Activated naive CD8-positive, alpha-beta T cell treated with anti-CD3 and anti-CD28 coated beads for 36 hours (primary cell): Measurements from ENCODE around the gene BCO2. TPM values are rescaled to one million over a fixed set of nuclear protein-coding genes. Genes with fewer than 3 reads are reported as not detected.

ENCODE experiments used
- DNase-seq: peaks from one replicate; pipeline ENCODE4 v3.0.0; 2021
- H3K27ac Mint-ChIP-seq: one replicate; pipeline ENCODE4 v1.8.0; 2022; ENCODE audit warnings: mild to moderate bottlenecking, moderate library complexity, mixed read lengths
- H3K27me3 Mint-ChIP-seq: one replicate; pipeline ENCODE4 v1.8.0; 2022; ENCODE audit warnings: mild to moderate bottlenecking, mixed read lengths
- H3K36me3 Mint-ChIP-seq: one replicate; pipeline ENCODE4 v1.8.0; 2021; ENCODE audit warnings: mild to moderate bottlenecking, mixed read lengths
- H3K4me1 Mint-ChIP-seq: one replicate; pipeline ENCODE4 v1.8.0; 2021; ENCODE audit warnings: mixed read lengths
- H3K4me3 Mint-ChIP-seq: one replicate; pipeline ENCODE4 v1.8.0; 2022; ENCODE audit warnings: mild to moderate bottlenecking, moderate library complexity, mixed read lengths
- H3K9me3 Mint-ChIP-seq: one replicate; pipeline ENCODE4 v1.8.0; 2022; ENCODE audit warnings: mixed read lengths
- total RNA-seq, 2 experiments: library from RNA; stranded (reverse); gene quantifications; one replicate each; pipeline ENCODE4 v1.2.3, GENCODE V29; 2021

BCO2 gene, protein sequence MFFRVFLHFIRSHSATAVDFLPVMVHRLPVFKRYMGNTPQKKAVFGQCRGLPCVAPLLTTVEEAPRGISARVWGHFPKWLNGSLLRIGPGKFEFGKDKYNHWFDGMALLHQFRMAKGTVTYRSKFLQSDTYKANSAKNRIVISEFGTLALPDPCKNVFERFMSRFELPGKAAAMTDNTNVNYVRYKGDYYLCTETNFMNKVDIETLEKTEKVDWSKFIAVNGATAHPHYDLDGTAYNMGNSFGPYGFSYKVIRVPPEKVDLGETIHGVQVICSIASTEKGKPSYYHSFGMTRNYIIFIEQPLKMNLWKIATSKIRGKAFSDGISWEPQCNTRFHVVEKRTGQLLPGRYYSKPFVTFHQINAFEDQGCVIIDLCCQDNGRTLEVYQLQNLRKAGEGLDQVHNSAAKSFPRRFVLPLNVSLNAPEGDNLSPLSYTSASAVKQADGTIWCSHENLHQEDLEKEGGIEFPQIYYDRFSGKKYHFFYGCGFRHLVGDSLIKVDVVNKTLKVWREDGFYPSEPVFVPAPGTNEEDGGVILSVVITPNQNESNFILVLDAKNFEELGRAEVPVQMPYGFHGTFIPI
- total RNA-seq: under 1 TPM; 0.40 to 0.41 TPM

DNA sequence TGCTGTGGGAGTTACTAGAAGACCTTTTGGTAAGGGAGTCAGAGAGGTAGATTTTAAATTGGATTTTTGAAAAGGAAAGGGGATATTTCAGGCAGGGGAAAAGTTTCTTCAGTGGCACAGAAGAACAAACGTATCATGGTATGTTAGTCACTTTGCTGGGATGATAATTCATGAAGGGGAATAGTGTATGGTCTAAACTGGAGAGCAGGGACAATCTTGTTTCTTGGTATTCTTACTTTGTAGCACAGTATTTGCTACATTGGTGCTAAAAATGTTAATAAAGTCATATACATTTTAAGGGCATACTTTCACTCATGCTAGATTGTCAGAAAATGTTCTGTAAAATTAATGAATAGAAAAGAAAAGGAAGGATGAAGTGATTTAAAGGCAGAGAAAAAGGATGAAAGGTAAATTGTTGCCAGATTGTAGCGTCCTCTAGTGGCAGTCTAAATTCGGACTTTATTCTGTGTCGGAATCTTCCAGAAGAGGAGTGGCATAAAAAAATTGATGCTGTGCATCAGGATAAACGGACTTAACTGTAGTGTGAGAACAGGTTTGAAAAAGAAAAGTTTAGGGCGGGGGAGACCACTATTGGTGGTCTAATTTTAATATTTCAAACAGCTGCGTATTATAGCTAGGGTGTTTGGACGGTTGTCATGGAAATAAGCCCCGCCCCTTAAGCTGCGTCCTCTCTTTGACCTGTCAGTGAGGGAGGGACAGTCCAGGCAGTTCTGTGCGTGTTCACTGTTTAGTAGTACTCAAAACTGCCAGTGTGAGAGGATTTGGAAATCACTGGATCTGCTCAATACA, at the start of gene BCO2:
Gene BCO2, plus strand, starts transcription at position 724 of the 810 bp plus-strand sequence. CDS start 90 bp downstream, outside the sequence.
- H3K4me1 Mint-ChIP-seq: peaks cover 11% of the 10 kb centered on the region
- H3K27me3 Mint-ChIP-seq: peaks cover 42% of the 10 kb centered on the region
- H3K9me3 Mint-ChIP-seq: no peaks in the 10 kb centered on the region
- no peaks in the 10 kb centered on the region for H3K36me3 Mint-ChIP-seq
- DNase-seq: peak; percentile 39
- no peak within 1 kb of the TSS for H3K27ac Mint-ChIP-seq
- peak within 1 kb of the TSS; percentile 22 for H3K4me3 Mint-ChIP-seq

DNA sequence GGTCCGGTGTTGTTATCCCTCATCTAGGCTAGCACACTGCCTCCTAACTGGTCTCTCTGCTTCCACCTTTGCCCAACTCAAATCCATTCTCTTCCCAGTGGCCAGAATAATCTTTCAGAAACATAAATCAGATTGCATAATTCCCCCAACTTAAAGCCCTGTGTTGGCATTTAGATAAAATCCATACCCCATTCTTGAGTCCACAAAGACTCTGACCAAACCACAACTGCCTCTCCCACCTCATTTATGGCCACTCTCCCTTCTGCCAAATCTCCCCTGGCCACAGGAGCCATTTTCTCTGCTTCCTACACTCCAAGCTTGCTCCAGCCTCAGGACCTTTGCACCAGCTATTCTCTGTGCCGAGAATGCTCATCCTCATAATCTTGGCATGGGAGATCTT, 48.3 kb upstream of the BCO2 start:
- DNase-seq: no peak
- Mint-ChIP-seq H3K4me1 (peaks cover 2% of the 10 kb centered on the region), H3K9me3 (no peaks in the 10 kb centered on the region), H3K36me3 (peaks cover 2% of the 10 kb centered on the region), H3K27ac (no peak overlapping the region), H3K4me3 (no peak overlapping the region), H3K27me3 (no peaks in the 10 kb centered on the region)

DNA sequence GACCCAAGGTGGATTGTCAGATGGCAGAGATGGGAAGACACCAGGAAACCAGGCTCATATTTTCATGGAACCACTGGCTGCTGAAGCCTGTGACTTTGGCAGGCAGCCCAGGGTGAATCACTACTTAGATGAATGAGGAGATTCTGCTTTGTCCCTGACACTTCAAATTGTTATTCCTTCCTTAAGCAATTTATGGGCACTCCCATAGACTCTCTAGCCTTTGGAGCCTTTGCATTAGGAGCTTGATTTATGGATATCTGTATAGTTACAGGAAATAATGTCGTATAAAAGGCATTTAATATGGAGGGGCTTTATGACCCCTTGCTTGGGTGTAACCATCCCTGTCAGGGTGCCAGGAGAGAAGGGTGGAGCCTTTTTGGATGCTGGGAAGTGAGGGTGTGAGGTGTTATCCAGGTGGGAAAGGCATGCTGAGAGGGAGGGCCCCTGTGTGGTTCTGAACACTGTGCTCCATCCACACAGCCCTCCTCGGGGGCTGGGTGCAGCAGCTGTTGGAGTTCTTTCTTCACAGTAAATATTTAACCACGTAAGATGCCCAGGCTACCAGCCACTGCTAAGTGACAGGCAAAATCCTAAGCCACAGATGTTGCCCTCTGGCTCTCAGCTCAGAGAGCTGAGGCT, 46.7 kb upstream of the BCO2 start:
- H3K27me3 Mint-ChIP-seq: no peaks in the 10 kb centered on the region
- H3K4me1 Mint-ChIP-seq: peaks cover 3% of the 10 kb centered on the region
- no peak overlapping the region for H3K4me3 Mint-ChIP-seq
- H3K9me3 Mint-ChIP-seq: no peaks in the 10 kb centered on the region
- H3K27ac Mint-ChIP-seq: no peak overlapping the region
- DNase-seq: no peak
- peaks cover 2% of the 10 kb centered on the region for H3K36me3 Mint-ChIP-seq

DNA sequence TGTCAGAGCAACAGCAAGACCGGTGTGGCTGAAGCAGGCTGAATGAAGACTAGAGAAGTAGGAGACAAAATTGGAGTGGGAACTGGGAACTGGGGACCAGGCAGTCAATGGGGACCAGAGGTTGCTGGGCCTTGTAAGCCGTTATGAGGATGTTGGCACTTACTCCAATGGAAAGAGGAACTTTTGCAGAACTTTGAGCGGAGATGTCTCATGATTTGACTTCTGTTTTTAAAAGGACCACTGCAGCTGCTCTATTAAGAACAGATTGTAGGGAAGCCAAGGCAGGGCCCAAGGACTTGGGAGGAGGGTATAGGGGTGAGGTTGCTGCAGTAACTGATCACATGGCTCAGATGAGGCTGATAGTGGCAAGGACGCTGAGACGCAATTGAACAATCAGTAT, 45.7 kb upstream of the BCO2 start:
- Mint-ChIP-seq H3K4me1 (peaks cover 3% of the 10 kb centered on the region), H3K4me3 (no peak overlapping the region), H3K36me3 (peaks cover 2% of the 10 kb centered on the region), H3K27ac (no peak overlapping the region), H3K27me3 (no peaks in the 10 kb centered on the region), H3K9me3 (no peaks in the 10 kb centered on the region)
- no peak for DNase-seq

DNA sequence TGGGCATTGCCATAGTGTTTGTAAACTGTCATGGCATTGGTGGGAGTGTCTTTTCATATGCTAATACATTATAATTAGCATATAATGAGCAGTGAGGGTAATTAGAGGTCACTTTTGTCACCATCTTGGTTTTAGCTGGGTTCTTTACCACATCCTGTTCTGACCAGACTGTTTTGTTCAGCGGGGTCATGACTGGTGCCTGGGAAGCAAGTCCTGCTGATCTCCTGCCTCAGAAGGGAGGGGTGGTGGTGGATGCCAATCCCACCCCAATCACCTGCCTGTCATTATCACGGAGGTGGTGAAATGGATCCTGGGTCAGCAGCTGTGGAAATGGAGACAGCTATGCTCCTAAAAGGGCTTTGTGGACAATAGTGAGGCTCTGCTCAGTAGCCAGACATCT, 42.6 kb upstream of the BCO2 start:
- Mint-ChIP-seq H3K27ac (no peak overlapping the region), H3K4me3 (no peak overlapping the region), H3K27me3 (no peaks in the 10 kb centered on the region), H3K4me1 (peaks cover 3% of the 10 kb centered on the region), H3K36me3 (no peaks in the 10 kb centered on the region), H3K9me3 (no peaks in the 10 kb centered on the region)
- no peak for DNase-seq

DNA sequence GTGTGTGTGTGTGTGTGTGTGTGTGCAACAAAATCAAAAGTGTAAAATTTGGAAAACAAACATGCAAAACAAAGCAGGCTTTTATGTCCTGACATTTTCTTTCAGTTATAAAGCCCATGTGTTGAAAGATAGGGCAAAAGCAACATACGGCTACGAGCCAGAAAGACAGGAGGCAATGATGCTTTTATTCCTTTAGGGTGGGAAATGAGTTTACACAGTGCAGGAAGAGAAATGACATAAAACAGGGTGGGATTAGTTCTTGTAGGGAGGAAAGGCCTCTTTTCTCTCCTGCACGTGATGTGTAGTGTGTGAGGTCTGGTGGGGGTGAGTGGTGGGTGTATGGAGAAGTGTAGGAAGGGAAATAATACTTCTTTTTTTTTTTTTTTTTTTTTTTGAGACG, 40.8 kb upstream of the BCO2 start:
- Mint-ChIP-seq H3K4me1 (peaks cover 3% of the 10 kb centered on the region), H3K4me3 (no peak overlapping the region), H3K27me3 (no peaks in the 10 kb centered on the region)

DNA sequence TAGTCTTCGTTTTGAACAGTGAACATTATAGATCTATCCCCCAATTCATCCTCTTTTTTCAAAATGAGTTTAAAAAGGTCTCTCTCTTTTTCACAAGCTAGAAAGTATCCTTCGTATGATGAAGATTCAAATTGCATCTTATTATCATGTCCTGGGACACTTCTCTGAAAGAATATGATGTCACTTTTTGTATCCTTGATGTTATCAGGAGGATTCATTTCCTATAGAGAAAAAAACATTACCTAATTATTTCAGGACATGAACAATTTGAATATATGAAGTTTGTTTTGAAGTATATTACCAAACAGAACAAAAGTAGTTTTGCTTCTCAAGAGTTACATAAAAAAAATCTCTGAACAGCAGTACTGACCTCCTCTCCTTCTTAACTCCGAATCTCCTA, 31.7 kb upstream of the BCO2 start:
- H3K27ac Mint-ChIP-seq: no peak overlapping the region
- H3K4me3 Mint-ChIP-seq: no peak overlapping the region
- no peak for DNase-seq

More for the DNA sequence above, 40.8 kb upstream of the BCO2 start:
- no peak for DNase-seq
- H3K36me3 Mint-ChIP-seq: no peaks in the 10 kb centered on the region
- H3K9me3 Mint-ChIP-seq: no peaks in the 10 kb centered on the region
- H3K27ac Mint-ChIP-seq: no peak overlapping the region

DNA sequence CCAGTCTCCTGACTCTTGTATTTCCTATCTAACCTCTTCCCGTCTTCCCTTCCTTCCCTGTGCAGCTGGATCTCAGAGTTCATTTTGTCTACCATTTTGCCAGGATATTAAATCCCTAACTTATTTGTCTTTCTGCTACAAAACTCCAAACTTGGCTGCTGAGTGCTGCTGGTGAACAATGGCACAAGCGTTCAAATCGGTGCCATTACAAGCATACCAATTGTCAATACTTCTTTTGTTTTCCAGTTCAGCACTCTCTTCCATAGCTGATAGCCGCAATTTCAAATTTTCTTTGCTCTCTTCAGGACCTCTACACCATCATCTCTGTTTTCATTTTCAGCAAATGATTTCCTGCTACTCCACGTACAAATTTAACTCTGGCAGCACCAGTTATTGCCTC, 24.8 kb upstream of the BCO2 start:
- H3K36me3 Mint-ChIP-seq: no peaks in the 10 kb centered on the region
- H3K27ac Mint-ChIP-seq: no peak overlapping the region
- H3K4me1 Mint-ChIP-seq: no peaks in the 10 kb centered on the region
- H3K27me3 Mint-ChIP-seq: peaks cover 4% of the 10 kb centered on the region
- no peaks in the 10 kb centered on the region for H3K9me3 Mint-ChIP-seq
- no peak for DNase-seq
- no peak overlapping the region for H3K4me3 Mint-ChIP-seq

More for the DNA sequence above, 31.7 kb upstream of the BCO2 start:
- Mint-ChIP-seq H3K4me1 (no peaks in the 10 kb centered on the region), H3K9me3 (peaks cover 7% of the 10 kb centered on the region), H3K27me3 (no peaks in the 10 kb centered on the region), H3K36me3 (peaks cover 5% of the 10 kb centered on the region)

DNA sequence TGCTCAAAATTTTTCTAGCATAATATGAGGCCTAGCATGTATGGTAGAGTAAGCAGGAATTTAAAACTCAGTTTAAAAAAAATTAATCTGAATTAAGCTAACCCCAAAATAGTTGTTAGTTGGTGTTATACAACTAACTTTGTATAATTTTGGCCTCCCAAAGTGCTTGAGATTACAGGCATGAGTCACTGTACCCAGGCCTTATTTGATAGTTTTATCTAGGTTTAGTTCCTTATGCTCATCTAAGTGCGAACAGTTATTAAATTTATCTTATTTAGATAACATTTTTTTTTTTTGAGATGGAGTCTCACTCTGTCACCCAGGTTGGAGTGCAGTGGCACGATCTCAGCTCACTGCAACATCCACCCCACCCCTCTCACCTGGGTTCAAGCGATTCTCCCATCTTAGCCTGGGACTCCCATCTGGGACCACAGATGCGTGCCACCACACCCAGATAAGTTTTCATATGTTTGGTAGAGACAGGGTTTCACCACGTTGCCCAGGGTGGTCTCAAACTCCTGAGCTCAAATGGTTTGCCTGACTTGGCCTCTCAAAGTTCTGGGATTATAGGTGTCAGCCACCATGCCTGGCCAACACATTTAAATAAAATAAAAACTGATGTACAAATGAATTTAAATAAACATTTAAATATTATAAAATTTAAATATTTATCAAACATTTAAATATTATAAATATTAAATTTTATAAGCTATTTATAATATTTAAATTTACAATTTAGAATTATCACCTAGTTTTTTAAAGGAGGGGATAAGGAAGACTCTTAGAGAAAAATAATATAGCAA, 19.0 kb upstream of the BCO2 start:
- peaks cover 8% of the 10 kb centered on the region for H3K27me3 Mint-ChIP-seq
- H3K4me1 Mint-ChIP-seq: peaks cover 1% of the 10 kb centered on the region
- no peaks in the 10 kb centered on the region for H3K9me3 Mint-ChIP-seq
- no peak overlapping the region for H3K27ac Mint-ChIP-seq
- H3K4me3 Mint-ChIP-seq: no peak overlapping the region
- no peaks in the 10 kb centered on the region for H3K36me3 Mint-ChIP-seq
- no peak for DNase-seq

DNA sequence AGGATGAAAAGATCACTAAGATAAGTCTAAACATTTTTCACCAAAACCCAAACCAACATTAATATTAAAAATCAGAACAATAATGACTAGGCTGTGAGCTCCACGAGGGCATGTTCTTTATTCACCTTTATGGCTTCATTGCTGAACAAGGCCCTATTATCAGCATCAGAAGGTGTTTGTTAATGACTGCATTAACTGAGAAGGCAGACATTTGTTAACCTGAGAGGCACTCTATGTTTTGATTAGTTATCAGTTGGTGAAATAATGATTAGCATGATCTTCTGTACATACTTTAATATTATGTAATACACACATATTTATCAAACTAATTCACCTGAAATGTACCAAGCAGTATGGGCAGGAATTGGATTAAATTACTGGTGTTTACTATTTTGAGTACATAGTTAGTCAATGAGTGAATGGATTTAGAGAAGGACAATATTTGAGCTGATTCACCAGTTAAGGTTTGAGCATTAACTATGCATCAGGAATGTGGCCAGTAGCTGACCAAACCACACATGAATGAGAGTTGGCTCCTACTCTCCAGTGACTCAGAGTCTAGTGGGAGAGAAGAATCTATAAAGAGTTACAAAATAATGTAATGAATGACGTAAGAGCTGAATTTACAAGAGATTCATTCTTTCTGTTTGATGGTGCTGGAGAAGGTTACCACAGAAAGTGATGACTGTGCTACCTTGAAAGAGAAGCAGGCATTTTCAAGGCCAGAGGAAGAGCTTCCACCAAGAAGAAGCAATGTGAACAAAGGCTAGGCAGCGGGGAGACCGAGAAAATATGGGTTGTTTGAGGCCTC, 18.2 kb upstream of the BCO2 start:
- no peaks in the 10 kb centered on the region for H3K9me3 Mint-ChIP-seq
- H3K4me3 Mint-ChIP-seq: no peak overlapping the region
- DNase-seq: no peak
- H3K36me3 Mint-ChIP-seq: peaks cover 2% of the 10 kb centered on the region
- peaks cover 1% of the 10 kb centered on the region for H3K4me1 Mint-ChIP-seq
- no peak overlapping the region for H3K27ac Mint-ChIP-seq
- peaks cover 11% of the 10 kb centered on the region for H3K27me3 Mint-ChIP-seq

DNA sequence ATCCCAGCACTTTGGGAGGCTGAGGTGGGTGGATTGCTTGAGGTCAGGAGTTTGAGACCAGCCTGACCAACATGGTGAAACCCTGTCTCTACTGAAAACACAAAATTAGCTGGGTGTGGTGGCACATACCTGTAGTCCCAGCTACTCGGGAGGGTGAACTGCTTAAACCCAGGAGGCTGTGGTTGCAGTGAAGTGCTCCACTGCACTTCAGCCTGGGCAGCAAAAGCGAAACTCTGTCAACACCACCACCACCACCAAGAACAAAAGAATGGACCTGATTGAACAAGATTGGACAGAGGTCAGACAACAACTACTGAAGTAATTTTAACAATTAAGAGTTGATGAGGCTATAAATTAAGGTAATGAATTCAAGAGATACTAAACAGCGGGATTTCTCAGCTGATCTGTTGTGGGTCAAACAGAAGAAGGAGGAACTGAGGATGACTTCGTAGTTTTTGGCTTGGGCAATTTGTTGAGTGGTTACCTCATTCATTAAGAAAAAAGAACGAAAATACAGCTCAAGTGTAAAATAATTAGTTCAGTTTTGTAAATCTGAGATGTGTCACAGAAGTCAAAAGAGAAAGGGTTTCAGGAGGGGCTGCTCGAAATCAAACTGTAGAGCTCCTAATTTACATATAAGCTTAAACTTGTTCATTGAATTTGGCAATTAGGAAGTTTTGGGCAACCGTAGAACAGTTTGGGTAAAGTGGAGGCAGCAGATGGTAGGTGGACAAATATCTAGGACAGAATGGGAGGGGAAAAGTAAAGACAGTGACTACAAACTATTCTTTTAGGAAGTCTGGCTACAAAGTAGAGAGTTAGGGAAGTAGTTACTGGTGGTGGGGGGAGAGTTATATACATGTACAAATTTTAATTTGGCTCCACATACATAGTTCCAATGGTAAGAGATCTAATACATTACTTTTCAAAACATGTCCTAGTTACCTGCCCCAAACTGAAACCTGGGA, 15.9 kb upstream of the BCO2 start:
- Mint-ChIP-seq H3K9me3 (no peaks in the 10 kb centered on the region), H3K27ac (no peak overlapping the region), H3K4me3 (no peak overlapping the region), H3K4me1 (peaks cover 8% of the 10 kb centered on the region), H3K27me3 (peaks cover 27% of the 10 kb centered on the region), H3K36me3 (peaks cover 2% of the 10 kb centered on the region)
- no peak for DNase-seq

DNA sequence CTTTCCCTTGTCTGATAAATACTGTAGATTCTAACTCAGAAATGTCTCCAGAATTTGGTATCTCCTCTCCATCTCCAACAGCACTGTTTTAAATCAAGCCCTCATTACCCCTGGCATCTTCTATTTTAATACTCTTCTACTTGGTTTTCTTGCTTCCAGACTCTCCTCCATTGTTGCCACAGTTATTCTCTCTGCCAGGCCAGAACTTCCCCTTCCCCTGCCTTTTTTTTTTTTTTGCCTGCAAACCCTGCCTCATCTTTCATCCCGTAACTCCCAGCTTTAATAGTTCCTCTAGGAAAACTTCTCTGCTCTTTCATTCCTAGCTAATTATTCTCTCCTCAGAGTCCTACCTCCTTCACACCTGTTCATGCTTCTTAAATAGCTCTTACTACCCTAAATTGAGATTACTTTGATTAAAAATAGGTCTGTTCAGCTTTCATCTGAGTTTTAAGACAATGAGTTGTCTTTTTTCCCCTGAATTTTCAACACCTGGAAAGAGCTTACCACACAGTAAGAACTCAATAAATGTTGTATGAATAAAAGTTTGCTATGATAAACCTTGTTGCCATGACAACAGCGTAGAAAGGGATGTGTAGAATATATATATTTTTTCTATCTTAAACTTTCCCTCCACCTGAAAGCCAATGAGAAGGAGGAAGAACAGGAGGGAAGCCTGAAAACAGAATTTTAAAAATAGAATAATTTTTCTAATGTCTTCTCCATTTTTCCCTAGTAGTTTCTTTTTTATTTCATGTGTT, 15.0 kb upstream of the BCO2 start:
- Mint-ChIP-seq H3K4me3 (no peak overlapping the region), H3K27ac (no peak overlapping the region)

More for the DNA sequence above, 15.0 kb upstream of the BCO2 start:
- Mint-ChIP-seq H3K36me3 (peaks cover 2% of the 10 kb centered on the region), H3K9me3 (no peaks in the 10 kb centered on the region), H3K4me1 (peaks cover 8% of the 10 kb centered on the region), H3K27me3 (peaks cover 31% of the 10 kb centered on the region)
- DNase-seq: no peak
